Stomach (tissue), 9 donors: ENCODE results near the gene STIL. TPM values are rescaled to one million over a fixed set of nuclear protein-coding genes. Genes with fewer than 3 reads are reported as not detected.

ENCODE experiments used
- DNase-seq, 2 donors: peaks; one replicate each; pipeline versions ENCODE4 v3.0.0 to v3.0.0-alpha.2; 2013 to 2019
- H3K27ac ChIP-seq, 5 donors: fragments of 200-600 bp in 4 of 5; sonication (generic) in 4 of 5; one replicate each; pipeline ENCODE4 v1.5.1; 2013 to 2019; ENCODE audit warnings: mild to moderate bottlenecking in 1 of 5, moderate library complexity in 1 of 5
- H3K27me3 ChIP-seq, 3 donors: fragments of 200-600 bp; sonication (generic); one replicate each; pipeline ENCODE4 v1.5.1; 2017 to 2019; ENCODE audit warnings: mixed run types in 1 of 3
- H3K36me3 ChIP-seq, 4 donors: fragments of 200-600 bp; sonication (generic); 1 replicate in 3 of 4; 2 replicates in 1 of 4; pipeline ENCODE4 v1.5.1; 2016 to 2019
- H3K4me1 ChIP-seq, 4 donors: fragments of 200-600 bp; sonication (generic); one replicate each; pipeline ENCODE4 v1.5.1; 2016 to 2019
- H3K4me3 ChIP-seq, 4 donors: fragments of 200-600 bp; sonication (generic) in 3 of 4; one replicate each; pipeline ENCODE4 v1.5.1; 2016 to 2019; ENCODE audit warnings: mild to moderate bottlenecking in 1 of 4
- H3K9me3 ChIP-seq, 4 donors: fragments of 200-600 bp; sonication (generic); one replicate each; pipeline ENCODE4 v1.5.1; 2016 to 2019
- EP300 ChIP-seq: sonication (generic); formaldehyde crosslinking; IDR thresholded peaks from one replicate; pipeline ENCODE4 v1.6.1; 2017; ENCODE audit warnings: antibody characterized with exemption
- POLR2A ChIP-seq, 4 donors: fragments of 450-650 bp; IDR thresholded peaks; one replicate each; pipeline ENCODE4 v1.6.1; 2016; ENCODE audit warnings: antibody characterized with exemption in 4 of 4, control low read depth in 2 of 4, mild to moderate bottlenecking in 1 of 4, moderate library complexity in 1 of 4
- POLR2AphosphoS5 ChIP-seq, 3 donors: sonication (generic); formaldehyde crosslinking; IDR thresholded peaks; one replicate each; pipeline ENCODE4 v1.6.1; 2016; ENCODE audit warnings: antibody characterized with exemption in 3 of 3
- WGBS, 5 donors: extraction: QIAGEN DNeasy Blood & Tissue Kit in 3 of 5; methylation state at CpG; one replicate each; pipeline versions ENCODE4 v1.1.5 to v1.1.7; 2013 to 2018; 5-methylcytosine and 5-hydroxymethylcytosine counted together
- intact Hi-C: fragments of 100-400 bp; cut with DNase I; formaldehyde crosslinking; loops from one replicate; pipeline ENCODE4 v1.15.1; 2023; ENCODE audit warnings: low total_unique reads
- polyA plus RNA-seq, 3 donors: library from polyadenylated mRNA; stranded (reverse); fragments of 200-250 nt; gene quantifications; one replicate each; pipeline ENCODE4 v1.2.3, GENCODE V29; 2013
- total RNA-seq, 5 donors: library from RNA; depleted of rRNA; stranded (reverse); fragments of >200 nt; gene quantifications; one replicate each; pipeline versions ENCODE4 v1.1.0 to v1.2.3, GENCODE V29; 2014 to 2016
- TF ChIP-seq, protein P1 (sequence below), 7 experiments: fragments of 450-650 bp in 4 of 7; fragments of 200-600 bp in 3 of 7; sonication (generic) in 3 of 7; IDR thresholded peaks; one replicate each; pipeline ENCODE4 v1.5.1; 2016 to 2019; ENCODE audit warnings: antibody characterized with exemption in 7 of 7, control low read depth in 2 of 7, mild to moderate bottlenecking in 1 of 7
- donor health status: healthy with polysubstance abuse.
- donor health status: Bipolar disorder and iron deficiency.
- donor health status: healthy.

Gene STIL
- total and polyA plus RNA-seq, 8 donors: 0.61 to 44.9 (median 3.4) TPM

GRCh38 chr1:47223174-47223920 is 90.6 kb downstream of the STIL start:
- intact Hi-C loops: no loop called here
- Histone ChIP-seq H3K9me3 (no peaks in the 10 kb centered on the region), H3K36me3 (no peaks in the 10 kb centered on the region), H3K4me1 (peaks cover 15 to 25% (median 19%) of the 10 kb centered on the region in 4 donors), H3K27ac (no peak overlapping the region), H3K4me3 (no peak overlapping the region), H3K27me3 (peaks cover 18 to 85% (median 56%) of the 10 kb centered on the region in 3 donors)
- TF ChIP-seq, protein P1, sequence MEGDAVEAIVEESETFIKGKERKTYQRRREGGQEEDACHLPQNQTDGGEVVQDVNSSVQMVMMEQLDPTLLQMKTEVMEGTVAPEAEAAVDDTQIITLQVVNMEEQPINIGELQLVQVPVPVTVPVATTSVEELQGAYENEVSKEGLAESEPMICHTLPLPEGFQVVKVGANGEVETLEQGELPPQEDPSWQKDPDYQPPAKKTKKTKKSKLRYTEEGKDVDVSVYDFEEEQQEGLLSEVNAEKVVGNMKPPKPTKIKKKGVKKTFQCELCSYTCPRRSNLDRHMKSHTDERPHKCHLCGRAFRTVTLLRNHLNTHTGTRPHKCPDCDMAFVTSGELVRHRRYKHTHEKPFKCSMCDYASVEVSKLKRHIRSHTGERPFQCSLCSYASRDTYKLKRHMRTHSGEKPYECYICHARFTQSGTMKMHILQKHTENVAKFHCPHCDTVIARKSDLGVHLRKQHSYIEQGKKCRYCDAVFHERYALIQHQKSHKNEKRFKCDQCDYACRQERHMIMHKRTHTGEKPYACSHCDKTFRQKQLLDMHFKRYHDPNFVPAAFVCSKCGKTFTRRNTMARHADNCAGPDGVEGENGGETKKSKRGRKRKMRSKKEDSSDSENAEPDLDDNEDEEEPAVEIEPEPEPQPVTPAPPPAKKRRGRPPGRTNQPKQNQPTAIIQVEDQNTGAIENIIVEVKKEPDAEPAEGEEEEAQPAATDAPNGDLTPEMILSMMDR (IDR thresholded peaks at IDR 0.05): no peak
- no peak for TF ChIP-seq EP300
- TF ChIP-seq POLR2AphosphoS5 (IDR thresholded peaks at IDR 0.05): no peak
- TF ChIP-seq POLR2A (IDR thresholded peaks at IDR 0.05): no peak
- no peak for DNase-seq
- WGBS, 5 donors: 47 to 52% (median 48%) methylated on average over 10 of the region's 10 CpGs

DNA sequence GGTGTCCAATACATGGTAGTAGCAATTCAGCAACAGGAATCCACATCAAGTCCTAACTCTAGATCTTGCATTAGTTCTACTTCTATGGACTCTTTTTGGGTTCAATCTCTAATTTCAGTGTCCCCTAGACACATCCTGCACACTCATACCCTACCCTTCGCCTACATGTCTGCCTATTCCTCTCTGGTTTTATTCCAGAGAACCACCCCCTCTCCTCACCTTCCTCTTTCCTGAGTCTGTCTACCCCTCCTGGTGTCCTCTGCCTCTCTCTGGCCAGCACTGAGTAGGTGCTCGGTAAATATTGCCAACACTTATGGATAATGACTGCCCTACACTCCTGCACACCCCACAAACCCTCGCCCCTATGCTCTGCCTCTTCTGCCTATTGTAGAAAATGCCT is 91.5 kb downstream of the STIL start:
- WGBS, 5 donors: 82 to 92% (median 86%) methylated on average over 3 of the region's 3 CpGs
- no peak for TF ChIP-seq POLR2A (IDR thresholded peaks at IDR 0.05)
- no peak for TF ChIP-seq POLR2AphosphoS5 (IDR thresholded peaks at IDR 0.05)
- TF ChIP-seq, protein P1 (IDR thresholded peaks at IDR 0.05): no peak
- no peak for TF ChIP-seq EP300
- no peaks in the 10 kb centered on the region for H3K9me3 ChIP-seq

DNA sequence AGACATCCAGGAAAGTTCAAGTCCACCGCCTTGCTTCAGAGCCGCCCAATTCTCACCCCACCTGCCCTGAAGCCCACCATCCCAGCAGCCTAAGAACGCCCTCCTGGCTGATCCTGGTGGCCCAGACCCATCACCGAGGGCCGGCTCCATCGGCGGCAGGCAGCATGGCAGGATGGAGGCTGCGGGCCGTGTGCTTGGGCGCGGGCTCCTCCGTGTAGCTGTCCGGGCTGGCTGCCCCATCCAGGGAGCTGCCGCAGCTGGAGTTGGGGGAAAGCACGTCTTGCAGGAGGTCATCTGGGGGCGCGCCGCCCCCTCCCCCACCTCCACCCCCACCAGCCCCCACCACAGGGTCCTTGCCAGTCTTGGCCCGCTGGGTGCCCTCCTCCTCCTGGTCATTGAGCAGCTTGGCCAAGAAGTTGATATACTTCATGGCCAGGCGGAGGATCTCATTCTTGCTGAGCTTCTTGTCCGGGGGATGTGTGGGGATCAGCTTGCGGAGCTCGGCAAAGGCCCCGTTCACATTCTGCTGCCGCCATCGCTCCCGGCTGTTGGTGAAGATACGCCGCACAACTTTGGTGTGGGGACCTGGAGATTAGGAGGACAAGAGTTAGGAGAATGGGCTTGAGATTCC is 94.2 kb downstream of the STIL start:
- Histone ChIP-seq H3K36me3 (no peaks in the 10 kb centered on the region), H3K4me3 (no peak overlapping the region), H3K27me3 (peaks cover 3 to 48% (median 20%) of the 10 kb centered on the region in 3 donors), H3K27ac (no peak overlapping the region), H3K4me1 (peaks cover 2 to 6% (median 3%) of the 10 kb centered on the region in 4 donors), H3K9me3 (no peaks in the 10 kb centered on the region)
- intact Hi-C loops: no loop called here
- WGBS, 5 donors: 88 to 90% (median 89%) methylated on average over 18 to 29 of the region's 29 CpGs
- DNase-seq: no peak
- TF ChIP-seq POLR2AphosphoS5 (IDR thresholded peaks at IDR 0.05): no peak
- TF ChIP-seq POLR2A (IDR thresholded peaks at IDR 0.05): no peak
- no peak for TF ChIP-seq EP300
- TF ChIP-seq, protein P1 (IDR thresholded peaks at IDR 0.05): no peak

More for the DNA sequence above, 91.5 kb downstream of the STIL start:
- peaks cover 15 to 25% (median 19%) of the 10 kb centered on the region in 4 donors for H3K4me1 ChIP-seq
- H3K4me3 ChIP-seq: no peak overlapping the region
- no peaks in the 10 kb centered on the region for H3K36me3 ChIP-seq
- no peak for DNase-seq
- peaks cover 18 to 76% (median 48%) of the 10 kb centered on the region in 3 donors for H3K27me3 ChIP-seq
- no peak overlapping the region for H3K27ac ChIP-seq
- intact Hi-C loops: no loop called here

GRCh38 chr1:47219001-47219400 is 94.9 kb downstream of the STIL start:
- Histone ChIP-seq H3K27me3 (peaks cover 0 to 41% (median 13%) of the 10 kb centered on the region in 3 donors), H3K4me3 (no peak overlapping the region), H3K36me3 (no peaks in the 10 kb centered on the region), H3K27ac (no peak overlapping the region), H3K4me1 (no peaks in the 10 kb centered on the region), H3K9me3 (no peaks in the 10 kb centered on the region)
- DNase-seq: no peak
- 76 to 95% (median 86%) methylated on average over 4 of the region's 4 CpGs for WGBS, 5 donors
- TF ChIP-seq, protein P1 (IDR thresholded peaks at IDR 0.05): no peak
- TF ChIP-seq EP300 (no peak), POLR2AphosphoS5 (IDR thresholded peaks at IDR 0.05) (no peak), POLR2A (IDR thresholded peaks at IDR 0.05) (no peak)
- intact Hi-C loops: no loop called here
